Measurements from ENCODE around the gene MYO1G.
"Not testable (repeated sequence)": the region's sequence is repeated elsewhere in the genome, so short reads cannot be mapped to it uniquely, and the experiment has no call there.

Gene MYO1G

GRCh38 chr7:44978511-44979366 is at the start of gene MYO1G:
Gene MYO1G (minus strand): TSS chr7:44979015. CDS start chr7:44978961, 54 bp downstream.
- DNase-seq = peak; percentile 92
- ATAC-seq = peak; percentile 63

- DNase-seq = no peak
Measured at GRCh38 chr7:45028138-45028919, 49.5 kb upstream of the MYO1G start.

GRCh38 chr7:45027774-45028114 is 48.9 kb upstream of the MYO1G start:
- DNase-seq (no peak), ATAC-seq (no peak)

More at GRCh38 chr7:45028138-45028919, 49.5 kb upstream of the MYO1G start:
- ATAC-seq = peak; percentile 14

- DNase-seq (no peak), ATAC-seq (peak; percentile 25)
Measured at GRCh38 chr7:45026984-45027773, 48.4 kb upstream of the MYO1G start.

- ATAC-seq = no peak
Measured at GRCh38 chr7:45026013-45026412, 47.2 kb upstream of the MYO1G start.

GRCh38 chr7:45025473-45025872 is 46.7 kb upstream of the MYO1G start:
- DNase-seq, ATAC-seq: not testable (repeated sequence)

More at GRCh38 chr7:45026013-45026412, 47.2 kb upstream of the MYO1G start:
- DNase-seq = no peak

GRCh38 chr7:45024126-45024744 is 45.4 kb upstream of the MYO1G start:
- ATAC-seq = no peak

GRCh38 chr7:45021604-45022296 is 42.9 kb upstream of the MYO1G start:
- no peak for DNase-seq

More at GRCh38 chr7:45024126-45024744, 45.4 kb upstream of the MYO1G start:
- DNase-seq = no peak

GRCh38 chr7:45020915-45021314 is 42.1 kb upstream of the MYO1G start:
- ATAC-seq (no peak), DNase-seq (no peak)

More at GRCh38 chr7:45021604-45022296, 42.9 kb upstream of the MYO1G start:
- peak; percentile 88 for ATAC-seq

- no peak for ATAC-seq
- DNase-seq = no peak
Measured at GRCh38 chr7:45017253-45017652, 38.4 kb upstream of the MYO1G start.

- DNase-seq (no peak), ATAC-seq (no peak)
Measured at GRCh38 chr7:45015313-45015712, 36.5 kb upstream of the MYO1G start.

GRCh38 chr7:45013465-45013967 is 34.7 kb upstream of the MYO1G start:
- ATAC-seq = no peak

GRCh38 chr7:45007571-45008328 is 28.9 kb upstream of the MYO1G start:
- DNase-seq = no peak
- peak; percentile 62 for ATAC-seq

More at GRCh38 chr7:45013465-45013967, 34.7 kb upstream of the MYO1G start:
- no peak for DNase-seq

GRCh38 chr7:45007106-45007505 is 28.3 kb upstream of the MYO1G start:
- DNase-seq (no peak), ATAC-seq (no peak)

GRCh38 chr7:45003789-45004188 is 25.0 kb upstream of the MYO1G start:
- no peak for ATAC-seq
- DNase-seq = no peak

GRCh38 chr7:45001826-45002225 is 23.0 kb upstream of the MYO1G start:
- DNase-seq (no peak), ATAC-seq (no peak)

- ATAC-seq (peak; percentile 56), DNase-seq (peak; percentile 65)
Measured at GRCh38 chr7:45001138-45001694, 22.4 kb upstream of the MYO1G start.

- no peak for DNase-seq
- ATAC-seq = no peak
Measured at GRCh38 chr7:45000093-45001032, 21.5 kb upstream of the MYO1G start, which contains the start of gene CCM2. Gene CCM2 (plus strand): TSS chr7:45000201. CDS start chr7:45000334, 133 bp downstream.
